ENCODE measurements around the gene TESMIN. TPM values are rescaled to one million over a fixed set of nuclear protein-coding genes. Genes with fewer than 3 reads are reported as not detected.

TESMIN gene
- total RNA-seq, 1 experiment from 2014 or later, result 8.0 TPM

- BruUV-seq (replicated peaks), result no TSS peak
- intact Hi-C loops (cut with micrococcal nuclease; ENCODE audit: unreplicated experiment), result no loop called here
- H3K9me3 ChIP-seq (ENCODE audit: low read depth, low read length, poor library complexity, severe bottlenecking), result no peaks in the 10 kb centered on the region
- POLR2A ChIA-PET (ENCODE audit: low non-redundant PET), result no interaction called here
- no peak for DNase-seq (ENCODE audit: low spot score)
- TF ChIP-seq, protein P1, sequence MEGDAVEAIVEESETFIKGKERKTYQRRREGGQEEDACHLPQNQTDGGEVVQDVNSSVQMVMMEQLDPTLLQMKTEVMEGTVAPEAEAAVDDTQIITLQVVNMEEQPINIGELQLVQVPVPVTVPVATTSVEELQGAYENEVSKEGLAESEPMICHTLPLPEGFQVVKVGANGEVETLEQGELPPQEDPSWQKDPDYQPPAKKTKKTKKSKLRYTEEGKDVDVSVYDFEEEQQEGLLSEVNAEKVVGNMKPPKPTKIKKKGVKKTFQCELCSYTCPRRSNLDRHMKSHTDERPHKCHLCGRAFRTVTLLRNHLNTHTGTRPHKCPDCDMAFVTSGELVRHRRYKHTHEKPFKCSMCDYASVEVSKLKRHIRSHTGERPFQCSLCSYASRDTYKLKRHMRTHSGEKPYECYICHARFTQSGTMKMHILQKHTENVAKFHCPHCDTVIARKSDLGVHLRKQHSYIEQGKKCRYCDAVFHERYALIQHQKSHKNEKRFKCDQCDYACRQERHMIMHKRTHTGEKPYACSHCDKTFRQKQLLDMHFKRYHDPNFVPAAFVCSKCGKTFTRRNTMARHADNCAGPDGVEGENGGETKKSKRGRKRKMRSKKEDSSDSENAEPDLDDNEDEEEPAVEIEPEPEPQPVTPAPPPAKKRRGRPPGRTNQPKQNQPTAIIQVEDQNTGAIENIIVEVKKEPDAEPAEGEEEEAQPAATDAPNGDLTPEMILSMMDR (conservative IDR thresholded peaks at IDR 0.05; ENCODE audit: low read depth, low read length), result no peak
- no peak for TF ChIP-seq EZH2 (IDR thresholded peaks at IDR 0.05; ENCODE audit: borderline replicate concordance, low read depth, low read length, poor library complexity, severe bottlenecking)
- H3K4me1 ChIP-seq (ENCODE audit: insufficient read depth, low read length, poor library complexity, severe bottlenecking), result no peaks in the 10 kb centered on the region
- H3K4me3 ChIP-seq (ENCODE audit: low read depth, low read length, poor library complexity, severe bottlenecking), result no peak overlapping the region
- no peaks in the 10 kb centered on the region for H3K36me3 ChIP-seq (ENCODE audit: insufficient read depth, low read length, poor library complexity, severe bottlenecking)
- H3K27me3 ChIP-seq (replicated peaks; ENCODE audit: insufficient read depth, low read depth, low read length, poor library complexity), result no peaks in the 10 kb centered on the region
- no peak overlapping the region for H3K27ac ChIP-seq (ENCODE audit: low read depth, low read length, poor library complexity, severe bottlenecking)
- CTCF ChIA-PET, result no interaction called here
Observed at GRCh38 chr11:68695531-68695930, 55.8 kb downstream of the TESMIN start.

DNA sequence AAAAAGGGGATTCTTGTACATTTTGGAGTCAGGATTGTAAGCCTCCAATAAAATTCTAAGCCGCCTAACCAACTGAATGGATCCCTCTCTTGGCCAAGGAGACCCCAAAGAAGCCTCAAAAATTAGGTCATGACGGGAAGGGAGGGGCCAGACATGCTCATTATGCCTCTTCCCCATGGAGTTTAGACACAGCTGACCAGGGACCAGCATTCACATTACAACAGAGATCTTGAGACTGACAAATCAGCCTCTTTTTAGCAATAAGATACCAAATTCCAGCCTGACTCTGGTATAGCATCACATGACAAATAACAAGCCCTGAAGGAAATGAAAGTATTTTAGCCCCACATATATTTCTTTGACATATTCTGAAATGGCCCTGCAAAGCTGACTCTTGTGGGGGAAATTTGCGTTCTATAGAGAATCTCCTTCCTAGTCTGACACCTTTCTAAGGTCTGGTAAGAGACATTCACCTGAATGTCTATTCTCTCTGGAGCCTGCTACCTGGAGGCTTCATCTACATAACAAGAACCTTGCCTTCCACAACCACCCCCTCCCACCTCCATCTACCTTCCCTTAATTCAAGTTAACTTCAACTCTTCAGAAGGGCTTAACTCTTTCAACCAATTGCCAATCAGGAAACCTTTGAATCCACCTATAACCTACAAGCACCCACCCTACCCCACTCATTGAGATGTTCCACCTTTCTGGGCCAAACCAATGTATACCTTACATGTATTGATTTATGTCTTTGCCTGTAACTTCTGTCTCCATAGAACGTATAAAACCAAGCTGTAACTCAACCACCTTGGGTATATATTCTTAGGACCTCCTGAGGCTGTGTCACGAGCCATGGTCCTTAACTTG lies 56.7 kb downstream of the TESMIN start:
- H3K27me3 ChIP-seq (replicated peaks; ENCODE audit: insufficient read depth, low read depth, low read length, poor library complexity), result no peaks in the 10 kb centered on the region
- TF ChIP-seq, protein P1 (conservative IDR thresholded peaks at IDR 0.05; ENCODE audit: low read depth, low read length), result no peak
- TF ChIP-seq EZH2 (IDR thresholded peaks at IDR 0.05; ENCODE audit: borderline replicate concordance, low read depth, low read length, poor library complexity, severe bottlenecking), result no peak
- no peaks in the 10 kb centered on the region for H3K4me1 ChIP-seq (ENCODE audit: insufficient read depth, low read length, poor library complexity, severe bottlenecking)
- ChIA-PET CTCF (no interaction called here), POLR2A (ENCODE audit: low non-redundant PET) (no interaction called here)
- BruUV-seq (replicated peaks), result no TSS peak
- intact Hi-C loops (cut with micrococcal nuclease; ENCODE audit: unreplicated experiment), result no loop called here
- no peaks in the 10 kb centered on the region for H3K9me3 ChIP-seq (ENCODE audit: low read depth, low read length, poor library complexity, severe bottlenecking)
- DNase-seq (ENCODE audit: low spot score), result no peak
- no peak overlapping the region for H3K4me3 ChIP-seq (ENCODE audit: low read depth, low read length, poor library complexity, severe bottlenecking)
- no peak overlapping the region for H3K27ac ChIP-seq (ENCODE audit: low read depth, low read length, poor library complexity, severe bottlenecking)
- H3K36me3 ChIP-seq (ENCODE audit: insufficient read depth, low read length, poor library complexity, severe bottlenecking), result no peaks in the 10 kb centered on the region

DNA sequence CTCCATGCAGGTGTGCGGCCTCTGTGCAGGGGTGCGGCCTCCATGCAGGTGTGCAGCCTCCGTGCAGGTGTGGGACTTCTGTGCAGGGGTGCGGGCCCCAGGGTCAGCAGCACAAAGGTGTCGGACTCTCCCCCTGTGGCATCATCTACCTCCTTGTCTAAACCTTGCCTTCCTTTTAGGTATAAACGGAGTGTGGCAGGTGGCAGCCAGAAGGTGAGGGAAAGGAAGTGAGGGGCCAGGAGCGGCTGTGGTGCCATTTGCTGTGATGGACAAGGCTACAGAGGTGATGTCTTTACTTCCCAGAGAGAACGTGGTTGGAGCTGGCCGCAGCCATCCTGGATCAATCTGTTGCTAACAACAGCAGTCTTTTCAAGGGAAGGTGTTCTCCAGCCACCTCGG lies 57.8 kb downstream of the TESMIN start:
- ChIA-PET CTCF (no interaction called here), POLR2A (ENCODE audit: low non-redundant PET) (no interaction called here)
- Histone ChIP-seq H3K27me3 (replicated peaks; ENCODE audit: insufficient read depth, low read depth, low read length, poor library complexity) (no peaks in the 10 kb centered on the region), H3K4me3 (ENCODE audit: low read depth, low read length, poor library complexity, severe bottlenecking) (no peak overlapping the region), H3K4me1 (ENCODE audit: insufficient read depth, low read length, poor library complexity, severe bottlenecking) (no peaks in the 10 kb centered on the region), H3K27ac (ENCODE audit: low read depth, low read length, poor library complexity, severe bottlenecking) (no peak overlapping the region), H3K36me3 (ENCODE audit: insufficient read depth, low read length, poor library complexity, severe bottlenecking) (no peaks in the 10 kb centered on the region), H3K9me3 (ENCODE audit: low read depth, low read length, poor library complexity, severe bottlenecking) (no peaks in the 10 kb centered on the region)
- TF ChIP-seq, protein P1 (conservative IDR thresholded peaks at IDR 0.05; ENCODE audit: low read depth, low read length), result no peak
- no peak for TF ChIP-seq EZH2 (IDR thresholded peaks at IDR 0.05; ENCODE audit: borderline replicate concordance, low read depth, low read length, poor library complexity, severe bottlenecking)
- intact Hi-C loops (cut with micrococcal nuclease; ENCODE audit: unreplicated experiment), result no loop called here
- BruUV-seq (replicated peaks), result no TSS peak
- DNase-seq (ENCODE audit: low spot score), result no peak
